Activated T-cell treated with anti-CD3 and anti-CD28 coated beads for 24 hours (primary cell): ENCODE data around the gene ZNF391.
"Not testable (repeated sequence)": the region's sequence is repeated elsewhere in the genome, so short reads cannot be mapped to it uniquely, and the experiment has no call there.

Experiments used
- DNase-seq: peaks from one replicate; pipeline ENCODE4 v3.0.0-alpha.2; 2020; ENCODE audit warnings: low read depth

ZNF391 gene

DNA sequence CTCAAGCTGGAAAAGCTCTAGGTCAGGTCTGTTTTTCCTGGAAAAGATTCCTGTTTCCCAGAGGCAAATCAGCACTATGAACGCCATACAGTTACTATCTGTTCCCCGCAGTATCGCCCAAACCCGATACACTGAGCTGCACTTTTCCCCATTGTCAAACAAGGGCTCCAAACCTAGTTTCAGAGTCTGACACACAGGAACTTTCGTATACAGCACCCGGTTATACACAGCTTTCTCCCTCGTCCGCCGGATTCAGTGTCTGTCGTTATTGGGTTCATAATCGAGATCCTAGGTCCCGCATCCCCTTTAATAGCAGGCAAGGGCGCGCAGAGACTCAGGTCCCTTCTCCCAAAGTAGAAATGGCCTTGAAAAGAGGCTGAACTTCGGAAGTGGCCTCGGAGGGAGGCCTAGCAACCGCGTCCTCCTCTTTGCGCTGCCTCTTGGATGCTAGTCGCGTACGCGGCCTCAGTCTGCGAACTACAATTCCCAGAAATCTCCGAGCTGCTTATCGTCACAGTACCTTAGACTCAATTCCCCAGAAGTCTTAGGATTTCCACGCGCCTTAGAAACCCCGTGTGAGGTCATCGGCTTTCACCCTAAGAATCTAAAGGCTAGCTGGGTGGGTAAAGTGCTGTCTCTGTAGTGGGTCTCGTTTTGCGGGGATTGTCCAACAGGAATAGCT, 34.2 kb downstream of the ZNF391 start:
- DNase-seq = no peak

DNA sequence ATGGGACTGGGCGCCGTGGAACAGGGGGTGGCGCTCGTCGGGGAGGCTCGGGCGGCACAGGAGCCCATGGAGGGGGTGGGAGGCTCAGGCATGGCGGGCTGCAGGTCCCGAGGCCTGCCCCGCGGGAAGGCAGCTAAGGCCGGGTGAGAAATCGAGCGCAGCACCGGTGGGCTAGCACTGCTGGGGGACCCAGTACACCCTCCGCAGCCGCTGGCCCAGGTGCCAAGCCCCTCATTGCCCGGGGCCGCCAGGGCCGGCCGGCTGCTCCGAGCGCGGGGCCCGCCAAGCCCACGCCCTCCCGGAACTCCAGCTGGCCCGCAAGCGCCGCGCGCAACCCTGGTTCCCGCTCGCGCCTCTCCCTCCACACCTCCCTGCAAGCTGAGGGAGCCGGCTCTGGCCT, 36.3 kb downstream of the ZNF391 start:
- DNase-seq = not testable (repeated sequence)

DNA sequence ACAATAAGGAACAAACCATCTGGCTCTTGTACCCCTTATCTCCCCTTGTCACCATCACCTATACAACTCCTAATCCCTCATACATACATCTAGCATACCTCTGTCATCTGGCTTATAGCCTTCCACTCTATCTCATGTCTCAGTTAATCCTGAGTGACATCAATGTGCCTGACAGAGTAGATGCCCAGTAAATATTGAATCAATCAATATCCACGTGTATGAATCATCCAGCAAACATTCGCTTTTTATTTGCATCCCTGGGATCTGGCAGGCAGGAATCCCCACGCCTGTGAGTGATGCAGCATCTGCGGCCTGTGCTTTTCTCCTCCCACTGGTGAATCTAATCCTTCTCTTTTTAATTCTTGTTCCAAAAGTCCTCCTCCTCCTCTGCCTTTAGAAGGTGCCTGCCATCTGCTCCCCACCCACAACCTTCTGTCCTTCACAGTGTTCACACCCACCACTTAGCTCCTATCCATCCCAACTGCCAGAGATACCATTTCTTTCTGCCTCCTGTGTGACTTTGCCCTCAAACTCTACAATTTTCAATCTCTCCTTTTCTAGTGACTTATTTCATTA, 37.6 kb downstream of the ZNF391 start:
- no peak for DNase-seq

DNA sequence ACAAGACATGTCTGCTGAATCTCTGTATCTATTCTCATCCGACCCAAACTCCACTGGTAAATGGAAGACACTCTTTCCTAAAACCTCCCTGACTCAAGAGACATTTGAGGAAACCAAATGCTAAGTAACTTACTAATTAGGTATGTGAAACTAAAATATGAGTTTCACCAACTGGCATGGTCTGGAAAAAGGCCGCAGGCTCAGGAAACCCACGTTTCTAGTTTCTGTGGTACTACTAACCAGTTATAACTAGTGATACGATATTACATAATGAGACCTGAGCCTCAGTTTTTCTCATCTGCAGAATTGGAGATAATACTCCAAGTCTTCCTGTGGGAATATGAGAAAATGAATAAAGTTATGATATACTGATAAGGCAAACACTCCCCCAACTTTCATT, 39.9 kb downstream of the ZNF391 start:
- DNase-seq = no peak

DNA sequence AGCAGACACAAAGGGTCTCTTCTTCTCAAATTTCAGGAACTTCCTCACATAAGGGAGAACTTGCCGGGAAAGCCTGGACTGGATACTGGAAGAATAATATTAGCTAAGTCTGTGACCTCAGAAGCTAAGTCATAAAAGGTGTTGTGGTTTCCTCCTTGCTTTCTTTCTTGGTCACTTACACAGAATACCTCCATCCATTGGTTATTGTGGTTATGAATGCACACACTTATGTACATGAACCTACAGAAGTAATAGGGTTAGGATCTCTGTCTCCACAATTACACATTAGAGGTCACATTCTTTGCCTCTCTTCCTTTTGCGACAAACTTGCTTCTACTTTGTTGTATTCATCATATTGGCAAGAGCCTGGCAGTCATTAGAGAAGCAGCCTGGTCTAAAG, 40.4 kb downstream of the ZNF391 start:
- no peak for DNase-seq

DNA sequence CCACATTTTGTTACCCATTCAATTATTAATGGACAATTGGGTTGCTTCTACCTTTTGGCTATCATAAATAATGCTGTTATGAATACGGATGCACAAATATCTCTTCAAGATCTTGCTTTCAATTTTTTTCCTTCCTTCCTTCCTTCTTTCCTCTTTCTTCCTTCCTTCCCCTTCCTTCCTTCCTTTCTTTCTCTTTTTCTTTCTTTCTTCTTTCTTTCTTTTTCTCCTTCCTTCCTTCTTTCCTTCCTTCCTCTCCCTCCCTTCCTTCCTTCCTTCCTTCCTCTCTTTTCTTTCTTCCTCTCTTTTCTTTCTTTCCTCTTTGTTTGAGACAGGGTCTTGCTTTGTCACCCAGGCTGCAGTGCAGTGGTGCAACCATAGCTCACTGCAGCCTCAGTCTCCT, 45.2 kb downstream of the ZNF391 start:
- no peak for DNase-seq

DNA sequence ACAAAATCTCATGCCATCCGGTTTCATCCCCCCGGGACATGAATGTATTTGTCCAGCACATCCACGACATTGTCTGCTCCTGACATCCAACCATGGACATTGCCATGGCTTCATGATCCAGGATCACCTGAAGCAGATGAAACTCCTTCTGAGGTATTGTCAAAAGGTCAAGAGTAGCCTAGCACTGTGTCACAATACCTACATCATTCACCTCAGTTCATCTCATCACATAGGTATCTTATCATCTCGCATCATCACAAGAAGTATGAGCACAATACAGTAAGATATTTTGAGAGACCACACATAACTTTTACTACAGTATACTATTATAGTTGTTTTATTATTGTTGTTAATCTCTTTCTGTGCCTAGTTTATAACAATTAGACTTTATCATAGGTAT, 50.8 kb downstream of the ZNF391 start:
- no peak for DNase-seq

DNA sequence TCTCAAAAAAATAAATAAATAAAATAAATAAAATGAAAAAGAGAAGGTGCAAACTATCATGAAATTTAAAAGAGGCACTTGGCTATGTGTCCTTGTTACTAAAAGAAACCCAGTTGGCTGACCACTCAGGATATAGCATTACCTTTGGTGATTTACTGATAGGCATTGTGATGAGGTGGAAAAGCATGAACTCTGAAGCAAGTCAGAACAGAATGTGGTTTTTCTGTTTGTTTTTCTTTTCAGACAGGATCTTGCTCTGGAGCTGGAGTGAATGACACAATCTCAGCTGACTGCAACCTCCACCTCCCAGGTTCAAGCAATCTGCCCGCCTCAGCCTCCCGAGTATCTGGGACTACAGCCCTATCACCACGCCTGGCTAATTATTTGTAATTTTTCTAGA, 52.4 kb downstream of the ZNF391 start:
- DNase-seq = no peak

DNA sequence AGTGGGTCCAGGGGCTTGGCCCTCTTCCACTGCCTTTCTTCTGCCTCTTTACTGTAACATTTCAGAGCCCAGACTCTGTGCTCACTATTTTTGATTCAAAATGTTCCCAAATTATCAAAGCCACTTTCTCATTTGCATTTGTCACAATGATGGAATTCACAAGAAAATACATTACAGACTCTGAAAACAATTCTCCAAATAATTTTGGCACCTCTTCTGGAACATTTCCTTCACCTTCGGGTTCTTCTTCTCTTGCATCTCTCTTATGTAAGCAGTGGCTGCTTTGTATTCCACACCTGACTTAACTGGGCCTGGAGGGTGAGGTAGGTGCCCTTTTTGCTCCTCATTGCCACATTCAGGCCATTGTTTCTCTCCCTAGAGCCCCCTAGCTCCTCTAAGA, 54.4 kb downstream of the ZNF391 start:
- no peak for DNase-seq

DNA sequence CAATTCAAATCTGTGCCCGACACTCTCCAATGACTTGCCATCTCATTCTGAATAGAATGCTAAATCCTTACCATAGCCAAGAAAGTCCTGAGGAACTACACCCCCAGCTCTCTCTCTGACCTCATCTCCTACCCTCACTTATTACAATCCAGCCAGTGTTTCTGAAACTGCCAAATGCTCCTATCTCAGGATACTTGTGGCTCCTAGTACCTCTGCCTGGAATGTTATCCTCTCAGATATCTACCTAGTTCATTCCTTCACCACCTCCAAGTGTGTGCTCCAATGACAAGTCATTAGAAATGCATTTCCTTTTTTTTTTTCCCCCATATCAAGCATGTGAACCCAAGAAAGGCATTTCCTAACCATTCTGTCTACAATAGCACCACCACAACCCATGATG, 59.9 kb downstream of the ZNF391 start:
- DNase-seq = no peak

DNA sequence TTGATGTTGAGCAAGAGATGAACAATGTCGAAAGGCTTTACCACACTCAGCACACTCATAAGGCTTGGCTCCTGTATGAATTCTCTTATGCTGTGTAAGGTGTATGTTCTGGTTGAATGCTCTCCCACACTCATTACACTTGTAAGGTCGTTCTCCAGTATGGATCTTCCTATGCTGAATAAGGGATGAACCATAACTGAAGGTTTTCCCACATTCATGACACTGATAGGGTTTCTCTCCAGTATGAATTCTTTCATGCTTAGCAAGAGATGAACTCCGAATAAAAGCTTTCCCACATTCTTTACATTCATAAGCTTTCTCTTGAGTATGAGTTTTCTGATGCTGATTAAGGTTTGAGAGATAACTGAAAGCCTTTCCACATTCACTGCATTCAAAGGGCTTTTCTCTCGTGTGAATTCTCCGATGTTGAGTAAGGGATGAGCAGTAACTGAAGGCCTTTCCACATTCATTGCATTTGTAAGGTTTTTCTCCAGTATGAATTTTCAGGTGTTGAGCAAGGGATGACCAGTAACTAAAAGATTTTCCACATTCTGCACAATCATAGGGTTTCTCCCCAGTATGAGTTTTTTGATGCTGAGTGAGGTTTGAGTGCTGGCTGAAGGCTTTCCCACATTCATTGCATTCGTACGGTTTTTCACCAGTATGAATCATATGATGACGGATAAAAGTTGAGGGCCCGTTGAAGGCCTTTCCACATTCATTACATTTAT, 63.3 kb downstream of the ZNF391 start:
- no peak for DNase-seq

DNA sequence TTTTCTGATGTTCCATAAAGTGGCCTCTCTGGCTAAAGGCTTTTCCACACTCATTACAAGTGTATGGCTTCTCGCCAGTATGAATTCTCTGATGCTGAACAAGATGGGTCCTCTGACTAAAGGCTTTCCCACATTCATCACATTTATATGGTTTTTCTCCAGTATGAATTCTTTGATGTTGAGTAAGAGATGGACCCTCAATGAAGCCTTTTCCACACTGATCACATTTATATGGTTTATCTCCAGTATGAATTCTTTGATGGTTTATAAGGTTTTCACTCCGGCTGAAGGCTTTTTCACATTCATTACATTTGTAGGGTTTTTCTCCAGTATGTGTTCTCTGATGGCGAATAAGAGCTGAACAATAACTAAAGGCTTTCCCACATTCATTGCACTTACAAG, 63.9 kb downstream of the ZNF391 start:
- DNase-seq = no peak
